HG02885 (cell line): Measurements from ENCODE around the gene MAP3K6.

ENCODE experiments used
- ATAC-seq: cut with Tn5 transposase; IDR thresholded peaks from one replicate; pipeline ENCODE4 v1.9.1; 2021; ENCODE audit warnings: mild to moderate bottlenecking; ENCODE audit not compliant: unreplicated experiment, poor library complexity

Gene MAP3K6

GRCh38 chr1:27307874-27308598 is 58.7 kb downstream of the MAP3K6 start:
- no peak for ATAC-seq

GRCh38 chr1:27306892-27307761 is 59.6 kb downstream of the MAP3K6 start:
- no peak for ATAC-seq

GRCh38 chr1:27306071-27306470 is 60.7 kb downstream of the MAP3K6 start:
- ATAC-seq: no peak
